ENCODE data around the gene TEX2.

The TEX2 gene

GRCh38 chr17:64256913-64257807, 5.9 kb downstream of the TEX2 start:
- TF ChIP-seq GATA2 (IDR thresholded peaks at IDR 0.05; ENCODE audit: low read depth, low read length) (no peak), GATA3 (IDR thresholded peaks at IDR 0.05; ENCODE audit: low read depth, low read length) (no peak)

- no peak for TF ChIP-seq GATA2 (IDR thresholded peaks at IDR 0.05; ENCODE audit: low read depth, low read length)
- no peak for TF ChIP-seq GATA3 (IDR thresholded peaks at IDR 0.05; ENCODE audit: low read depth, low read length)
These were observed 7.3 kb downstream of the TEX2 start for GRCh38 chr17:64255764-64256163.

- no peak for TF ChIP-seq GATA2 (IDR thresholded peaks at IDR 0.05; ENCODE audit: low read depth, low read length)
- TF ChIP-seq GATA3 (IDR thresholded peaks at IDR 0.05; ENCODE audit: low read depth, low read length), result no peak
These were observed 8.3 kb downstream of the TEX2 start for GRCh38 chr17:64254755-64255154.

- TF ChIP-seq GATA2 (IDR thresholded peaks at IDR 0.05; ENCODE audit: low read depth, low read length) (peak; percentile 78), GATA3 (IDR thresholded peaks at IDR 0.05; ENCODE audit: low read depth, low read length) (0 out of 2 replicates have a peak, but pooled peaks have one; percentile 17)
These were observed 9.6 kb downstream of the TEX2 start for GRCh38 chr17:64253470-64253869.

GRCh38 chr17:64252831-64253230, 10.2 kb downstream of the TEX2 start:
- TF ChIP-seq GATA3 (IDR thresholded peaks at IDR 0.05; ENCODE audit: low read depth, low read length), result no peak
- no peak for TF ChIP-seq GATA2 (IDR thresholded peaks at IDR 0.05; ENCODE audit: low read depth, low read length)

GRCh38 chr17:64250233-64250835, 12.7 kb downstream of the TEX2 start:
- TF ChIP-seq GATA2 (IDR thresholded peaks at IDR 0.05; ENCODE audit: low read depth, low read length) (no peak), GATA3 (IDR thresholded peaks at IDR 0.05; ENCODE audit: low read depth, low read length) (no peak)

- TF ChIP-seq GATA3 (IDR thresholded peaks at IDR 0.05; ENCODE audit: low read depth, low read length) (no peak), GATA2 (IDR thresholded peaks at IDR 0.05; ENCODE audit: low read depth, low read length) (no peak)
These were observed 15.2 kb downstream of the TEX2 start for GRCh38 chr17:64247836-64248235.

GRCh38 chr17:64245218-64246145, 17.6 kb downstream of the TEX2 start:
- TF ChIP-seq GATA2 (IDR thresholded peaks at IDR 0.05; ENCODE audit: low read depth, low read length) (no peak), GATA3 (IDR thresholded peaks at IDR 0.05; ENCODE audit: low read depth, low read length) (no peak)

GRCh38 chr17:64244165-64244564, 18.9 kb downstream of the TEX2 start:
- TF ChIP-seq GATA3 (IDR thresholded peaks at IDR 0.05; ENCODE audit: low read depth, low read length) (no peak), GATA2 (IDR thresholded peaks at IDR 0.05; ENCODE audit: low read depth, low read length) (no peak)

GRCh38 chr17:64243340-64243739, 19.7 kb downstream of the TEX2 start:
- no peak for TF ChIP-seq GATA2 (IDR thresholded peaks at IDR 0.05; ENCODE audit: low read depth, low read length)
- TF ChIP-seq GATA3 (IDR thresholded peaks at IDR 0.05; ENCODE audit: low read depth, low read length), result no peak

GRCh38 chr17:64242633-64243032, 20.4 kb downstream of the TEX2 start:
- TF ChIP-seq GATA3 (IDR thresholded peaks at IDR 0.05; ENCODE audit: low read depth, low read length) (no peak), GATA2 (IDR thresholded peaks at IDR 0.05; ENCODE audit: low read depth, low read length) (no peak)

- TF ChIP-seq GATA2 (IDR thresholded peaks at IDR 0.05; ENCODE audit: low read depth, low read length), result no peak
These were observed 22.2 kb downstream of the TEX2 start for GRCh38 chr17:64240741-64241347.

GRCh38 chr17:64240261-64240740, 22.8 kb downstream of the TEX2 start:
- TF ChIP-seq GATA3 (IDR thresholded peaks at IDR 0.05; ENCODE audit: low read depth, low read length), result no peak
- TF ChIP-seq GATA2 (IDR thresholded peaks at IDR 0.05; ENCODE audit: low read depth, low read length), result no peak

Measured in SH-SY5Y (cell line).